ENCODE data around the gene SUPT3H.

Gene SUPT3H

DNA sequence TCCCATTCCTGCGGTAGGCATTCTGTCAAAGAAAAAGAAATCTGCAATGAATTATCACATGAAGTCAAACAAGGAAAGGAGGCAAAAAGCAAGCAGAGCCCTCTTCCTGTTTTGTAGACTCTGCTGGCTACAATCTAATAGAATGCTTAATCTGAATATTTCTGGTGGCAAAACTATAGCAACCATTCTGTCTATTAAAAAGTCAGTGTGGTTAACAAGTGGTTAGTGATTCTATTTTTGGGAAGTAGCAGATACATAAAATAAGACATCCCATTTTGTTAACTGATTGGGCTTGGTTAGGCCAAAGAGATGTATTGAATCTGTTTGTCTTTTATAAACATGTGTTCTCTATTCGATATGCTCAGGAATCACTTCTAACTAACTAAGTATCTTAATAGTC lies 547.9 kb downstream of the SUPT3H start:
- CTCF ChIA-PET: no interaction called here
- POLR2A ChIA-PET: no interaction called here
- TF ChIP-seq, protein P1, sequence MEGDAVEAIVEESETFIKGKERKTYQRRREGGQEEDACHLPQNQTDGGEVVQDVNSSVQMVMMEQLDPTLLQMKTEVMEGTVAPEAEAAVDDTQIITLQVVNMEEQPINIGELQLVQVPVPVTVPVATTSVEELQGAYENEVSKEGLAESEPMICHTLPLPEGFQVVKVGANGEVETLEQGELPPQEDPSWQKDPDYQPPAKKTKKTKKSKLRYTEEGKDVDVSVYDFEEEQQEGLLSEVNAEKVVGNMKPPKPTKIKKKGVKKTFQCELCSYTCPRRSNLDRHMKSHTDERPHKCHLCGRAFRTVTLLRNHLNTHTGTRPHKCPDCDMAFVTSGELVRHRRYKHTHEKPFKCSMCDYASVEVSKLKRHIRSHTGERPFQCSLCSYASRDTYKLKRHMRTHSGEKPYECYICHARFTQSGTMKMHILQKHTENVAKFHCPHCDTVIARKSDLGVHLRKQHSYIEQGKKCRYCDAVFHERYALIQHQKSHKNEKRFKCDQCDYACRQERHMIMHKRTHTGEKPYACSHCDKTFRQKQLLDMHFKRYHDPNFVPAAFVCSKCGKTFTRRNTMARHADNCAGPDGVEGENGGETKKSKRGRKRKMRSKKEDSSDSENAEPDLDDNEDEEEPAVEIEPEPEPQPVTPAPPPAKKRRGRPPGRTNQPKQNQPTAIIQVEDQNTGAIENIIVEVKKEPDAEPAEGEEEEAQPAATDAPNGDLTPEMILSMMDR (IDR thresholded peaks at IDR 0.05; ENCODE audit: control extremely low read depth, extremely low read depth, low read depth, missing control alignments): no peak
- no peak for DNase-seq (ENCODE audit: extremely low spot score)

DNA sequence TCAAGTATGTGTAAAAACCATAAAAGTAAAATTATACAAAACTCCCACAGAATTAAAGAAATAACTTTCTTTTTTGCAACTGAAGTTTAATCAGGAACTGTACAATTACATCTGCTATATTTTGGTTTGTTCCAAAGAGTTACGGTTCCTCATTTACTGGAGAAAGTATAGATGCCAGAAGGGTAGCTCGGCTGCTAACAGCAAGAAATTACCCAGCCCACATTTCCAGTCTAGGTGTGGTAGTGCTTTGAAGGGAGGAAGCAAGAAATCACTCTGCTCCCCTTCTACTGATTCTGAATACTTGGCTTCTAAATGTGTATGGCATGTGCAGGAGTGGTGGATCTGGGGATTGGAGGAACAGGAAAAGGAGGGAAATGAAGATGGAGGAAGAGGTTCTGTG lies 549.0 kb downstream of the SUPT3H start:
- ChIA-PET POLR2A (no interaction called here), CTCF (interaction anchor here (1.1 kb wide), 1 partner anchor 11 kb away, joined by 3 read pairs; no protein-coding TSS in a partner anchor)
- TF ChIP-seq, protein P1 (IDR thresholded peaks at IDR 0.05; ENCODE audit: control extremely low read depth, extremely low read depth, low read depth, missing control alignments): no peak
- no peak for DNase-seq (ENCODE audit: extremely low spot score)

DNA sequence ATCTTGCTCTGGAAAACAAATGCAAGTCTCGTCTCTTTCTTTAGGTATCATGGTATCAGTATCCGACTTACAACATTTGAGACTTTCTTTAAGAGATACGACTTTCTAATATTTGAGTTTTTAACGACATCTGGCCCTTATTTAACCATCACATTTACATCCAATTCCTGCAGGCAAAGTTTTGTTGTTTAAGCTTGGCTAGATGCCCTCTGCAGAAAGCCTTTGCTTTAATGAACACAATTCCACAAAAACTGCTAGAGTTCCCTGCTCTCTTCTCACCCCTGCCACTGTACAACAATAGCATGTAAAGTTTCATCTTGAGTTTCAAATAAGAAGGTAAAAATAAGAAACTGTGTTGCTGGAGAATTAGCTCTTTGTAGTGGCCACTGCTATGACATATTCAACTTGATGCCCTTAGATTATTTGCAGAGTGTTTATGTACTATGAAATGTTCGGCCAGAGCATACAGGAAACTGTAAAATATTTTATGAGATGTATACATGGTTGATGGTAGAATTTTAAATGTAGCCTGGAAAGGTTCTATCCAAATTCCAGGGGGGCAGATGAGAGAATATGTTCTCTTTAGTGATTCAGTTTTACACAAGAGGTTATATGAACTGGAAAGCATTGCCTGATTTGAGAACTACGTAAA lies 551.6 kb downstream of the SUPT3H start:
- TF ChIP-seq, protein P1 (IDR thresholded peaks at IDR 0.05; ENCODE audit: control extremely low read depth, extremely low read depth, low read depth, missing control alignments): no peak
- CTCF ChIA-PET: interaction anchor here (1.3 kb wide), 1 partner anchor 20 kb away, joined by 3 read pairs; no protein-coding TSS in a partner anchor
- POLR2A ChIA-PET: no interaction called here
- DNase-seq (ENCODE audit: extremely low spot score): no peak

DNA sequence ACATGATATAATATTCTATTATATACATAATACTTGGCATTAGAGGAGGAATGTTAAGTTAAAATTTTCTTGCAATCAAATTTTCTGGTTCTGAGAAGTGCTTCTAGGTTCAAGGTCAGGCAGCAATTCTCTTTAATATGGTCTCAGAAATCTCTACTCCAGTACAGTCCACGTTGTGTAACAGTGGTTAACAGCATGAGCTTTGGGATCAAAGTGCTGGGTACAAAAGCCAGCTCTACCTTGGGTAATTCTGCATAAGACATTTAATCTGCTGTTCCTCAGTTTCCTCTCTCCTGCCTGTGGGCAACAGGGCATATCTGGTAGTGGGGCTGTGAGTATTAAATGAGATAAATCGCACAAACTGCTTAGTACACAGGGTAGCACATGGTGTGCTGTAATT lies 552.5 kb downstream of the SUPT3H start:
- ChIA-PET POLR2A (no interaction called here), CTCF (no interaction called here)
- TF ChIP-seq, protein P1 (IDR thresholded peaks at IDR 0.05; ENCODE audit: control extremely low read depth, extremely low read depth, low read depth, missing control alignments): no peak
- no peak for DNase-seq (ENCODE audit: extremely low spot score)

DNA sequence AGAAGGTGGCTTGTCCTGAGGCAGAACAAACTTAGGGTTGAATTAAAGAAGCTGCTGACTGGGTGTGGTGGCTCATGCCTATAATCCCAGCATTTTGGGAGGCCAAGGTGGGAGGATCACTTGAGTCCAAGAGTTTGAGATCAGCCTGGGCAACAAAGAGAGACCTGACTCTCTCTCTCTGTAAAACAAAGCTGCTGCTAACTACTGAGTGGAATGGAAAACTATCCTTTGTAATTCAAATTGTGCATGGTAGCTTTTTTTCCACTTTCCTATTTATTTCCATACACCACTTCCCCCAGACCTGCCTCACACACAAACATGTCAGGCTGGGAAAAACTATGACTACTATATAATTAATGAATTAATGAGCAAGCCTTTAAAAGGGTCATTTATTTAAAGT lies 553.2 kb downstream of the SUPT3H start:
- POLR2A ChIA-PET: no interaction called here
- CTCF ChIA-PET: interaction anchor here (0.6 to 1.0 kb wide), 2 partner anchors 10 to 17 kb away, joined by 3 read pairs; no protein-coding TSS in a partner anchor
- no peak for DNase-seq (ENCODE audit: extremely low spot score)
- TF ChIP-seq, protein P1 (IDR thresholded peaks at IDR 0.05; ENCODE audit: control extremely low read depth, extremely low read depth, low read depth, missing control alignments): no peak

DNA sequence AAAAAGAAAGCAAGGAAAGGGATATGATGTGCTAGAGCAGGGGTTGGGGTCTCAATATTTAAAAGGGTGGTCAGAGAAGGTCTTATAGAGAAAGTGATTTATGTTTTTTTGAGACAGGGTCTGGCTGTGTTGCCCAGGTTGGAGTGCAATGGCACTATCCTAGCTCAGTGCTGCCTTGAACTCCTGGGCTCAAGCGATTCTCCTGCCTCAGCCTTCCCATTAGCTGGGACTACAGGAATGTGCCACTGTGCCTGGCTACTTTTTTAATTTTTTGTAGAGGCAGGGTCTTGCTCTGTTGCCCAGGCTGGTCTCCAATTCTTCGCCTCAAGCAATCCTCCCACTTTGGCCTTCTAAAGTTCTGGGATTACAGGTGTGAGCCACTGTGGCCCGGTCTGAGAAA lies 557.0 kb downstream of the SUPT3H start:
- CTCF ChIA-PET: interaction anchor here (1.4 to 2.7 kb wide), 2 partner anchors 8 to 38 kb away, joined by 4 to 8 read pairs; no protein-coding TSS in a partner anchor
- POLR2A ChIA-PET: no interaction called here
- no peak for DNase-seq (ENCODE audit: extremely low spot score)
- TF ChIP-seq, protein P1 (IDR thresholded peaks at IDR 0.05; ENCODE audit: control extremely low read depth, extremely low read depth, low read depth, missing control alignments): no peak
